IMR-90 (cell line): ENCODE data around the gene LHFPL6.

Source experiments
- BHLHE40 ChIP-seq: fragments of 150-350 bp; IDR thresholded peaks from 2 replicates; pipeline ENCODE4 v1.6.1; 2016; ENCODE audit warnings: mild to moderate bottlenecking, low read depth, low read length
- CEBPB ChIP-seq: IDR thresholded peaks from 2 replicates; pipeline ENCODE4 v1.6.1; 2012; ENCODE audit warnings: low read depth, low read length, improper control_type of control experiment
- CHD1 ChIP-seq: IDR thresholded peaks from 2 replicates; pipeline ENCODE4 v1.6.1; 2012; ENCODE audit warnings: low read depth, low read length, improper control_type of control experiment
- CTCF ChIP-seq: conservative IDR thresholded peaks from 2 replicates; pipeline ENCODE4 v1.5.1; 2012; ENCODE audit warnings: mild to moderate bottlenecking, low read depth, low read length, improper control_type of control experiment
- ELK1 ChIP-seq: fragments of 150-350 bp; IDR thresholded peaks from 2 replicates; pipeline ENCODE4 v1.6.1; 2016; ENCODE audit warnings: low read depth, mild to moderate bottlenecking, low read length, moderate library complexity, borderline replicate concordance
- FOS ChIP-seq: fragments of 150-350 bp; IDR thresholded peaks from 2 replicates; pipeline ENCODE4 v1.6.1; 2016; ENCODE audit warnings: low read depth, low read length
- MAFK ChIP-seq: IDR thresholded peaks from 2 replicates; pipeline ENCODE4 v1.6.1; 2012; ENCODE audit warnings: low read depth, low read length, improper control_type of control experiment
- MAZ ChIP-seq: IDR thresholded peaks from 2 replicates; pipeline ENCODE4 v1.6.1; 2012; ENCODE audit warnings: low read depth, mild to moderate bottlenecking, low read length, improper control_type of control experiment, moderate library complexity, borderline replicate concordance
- POLR2A ChIP-seq: IDR thresholded peaks from 2 replicates; pipeline ENCODE4 v1.6.1; 2012; ENCODE audit warnings: mild to moderate bottlenecking, low read depth, low read length
- RAD21 ChIP-seq: IDR thresholded peaks from 2 replicates; pipeline ENCODE4 v1.6.1; 2012; ENCODE audit warnings: low read length, improper control_type of control experiment
- RCOR1 ChIP-seq: IDR thresholded peaks from 2 replicates; pipeline ENCODE4 v1.6.1; 2012; ENCODE audit warnings: mild to moderate bottlenecking, low read length, improper control_type of control experiment; ENCODE audit not compliant: insufficient replicate concordance
- SMC3 ChIP-seq: fragments of 150-350 bp; IDR thresholded peaks from 2 replicates; pipeline ENCODE4 v1.6.1; 2016; ENCODE audit warnings: low read depth, mild to moderate bottlenecking, antibody characterized with exemption, low read length, moderate library complexity
- USF2 ChIP-seq: fragments of 150-350 bp; IDR thresholded peaks from 2 replicates; pipeline ENCODE4 v1.6.1; 2017; ENCODE audit warnings: mild to moderate bottlenecking, antibody characterized with exemption, low read length, low read depth

- TF ChIP-seq RAD21: no peak
- TF ChIP-seq CTCF: no peak
- TF ChIP-seq RCOR1: no peak
- TF ChIP-seq SMC3: no peak
- no peak for TF ChIP-seq POLR2A
- TF ChIP-seq CHD1: no peak
- no peak for TF ChIP-seq MAFK
- TF ChIP-seq USF2: no peak
- TF ChIP-seq BHLHE40: no peak
- no peak for TF ChIP-seq MAZ
- TF ChIP-seq ELK1: no peak
- TF ChIP-seq CEBPB: no peak
- no peak for TF ChIP-seq FOS
Observed at GRCh38 chr13:39335721-39336120, 267.3 kb downstream of the LHFPL6 start.
